ENCODE measurements around the gene NF1.
"Not testable (repeated sequence)": the region's sequence is repeated elsewhere in the genome, so short reads cannot be mapped to it uniquely, and the experiment has no call there.

The NF1 gene

DNA sequence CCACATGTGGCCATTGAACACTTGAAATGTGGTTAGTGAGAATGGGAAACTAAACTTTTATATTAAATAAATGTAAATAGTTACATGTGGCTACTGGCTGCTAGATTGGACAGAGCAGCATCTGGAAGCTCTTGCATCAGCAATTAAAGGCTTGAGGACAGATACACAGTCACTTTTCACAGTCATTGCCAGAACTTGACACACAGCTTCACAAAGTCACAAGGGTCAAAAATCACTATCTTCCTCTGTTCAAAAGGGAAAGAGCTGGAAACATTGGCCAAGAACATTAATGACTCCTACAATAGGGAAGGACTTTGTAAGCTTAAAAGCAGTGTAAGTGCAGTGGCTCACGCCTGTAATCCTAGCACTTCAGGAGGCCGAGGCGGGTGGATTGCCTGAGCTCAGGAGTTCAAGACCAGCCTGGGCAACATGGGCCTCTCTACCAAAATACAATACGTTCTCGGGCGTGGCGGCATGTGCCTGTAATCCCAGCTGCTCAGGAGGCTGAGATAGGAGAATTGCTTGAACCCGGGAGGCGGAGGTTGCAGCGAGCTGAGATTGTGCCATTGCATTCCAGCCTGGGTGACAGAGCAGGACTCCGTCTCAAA, 288.0 kb downstream of the NF1 start:
- DNase-seq = not testable (repeated sequence)

DNA sequence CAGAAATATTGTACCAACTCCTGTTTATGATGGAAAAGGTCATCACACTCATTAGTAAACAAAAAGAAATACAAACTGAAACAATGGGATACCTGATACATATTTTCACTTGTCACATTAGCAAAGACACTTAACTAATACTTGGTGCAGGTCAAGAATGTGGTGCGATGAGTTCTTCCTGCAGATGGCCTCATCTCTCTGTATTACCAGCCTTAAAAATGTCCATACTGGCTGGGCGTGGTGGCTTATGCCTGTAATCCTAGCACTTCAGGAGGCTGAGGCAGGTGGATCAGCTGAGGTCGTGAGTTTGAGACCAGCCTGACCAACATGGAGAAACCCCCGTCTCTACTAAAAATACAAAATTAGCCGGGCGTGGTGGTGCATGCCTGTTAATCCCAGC, 288.7 kb downstream of the NF1 start:
- not testable (repeated sequence) for DNase-seq

DNA sequence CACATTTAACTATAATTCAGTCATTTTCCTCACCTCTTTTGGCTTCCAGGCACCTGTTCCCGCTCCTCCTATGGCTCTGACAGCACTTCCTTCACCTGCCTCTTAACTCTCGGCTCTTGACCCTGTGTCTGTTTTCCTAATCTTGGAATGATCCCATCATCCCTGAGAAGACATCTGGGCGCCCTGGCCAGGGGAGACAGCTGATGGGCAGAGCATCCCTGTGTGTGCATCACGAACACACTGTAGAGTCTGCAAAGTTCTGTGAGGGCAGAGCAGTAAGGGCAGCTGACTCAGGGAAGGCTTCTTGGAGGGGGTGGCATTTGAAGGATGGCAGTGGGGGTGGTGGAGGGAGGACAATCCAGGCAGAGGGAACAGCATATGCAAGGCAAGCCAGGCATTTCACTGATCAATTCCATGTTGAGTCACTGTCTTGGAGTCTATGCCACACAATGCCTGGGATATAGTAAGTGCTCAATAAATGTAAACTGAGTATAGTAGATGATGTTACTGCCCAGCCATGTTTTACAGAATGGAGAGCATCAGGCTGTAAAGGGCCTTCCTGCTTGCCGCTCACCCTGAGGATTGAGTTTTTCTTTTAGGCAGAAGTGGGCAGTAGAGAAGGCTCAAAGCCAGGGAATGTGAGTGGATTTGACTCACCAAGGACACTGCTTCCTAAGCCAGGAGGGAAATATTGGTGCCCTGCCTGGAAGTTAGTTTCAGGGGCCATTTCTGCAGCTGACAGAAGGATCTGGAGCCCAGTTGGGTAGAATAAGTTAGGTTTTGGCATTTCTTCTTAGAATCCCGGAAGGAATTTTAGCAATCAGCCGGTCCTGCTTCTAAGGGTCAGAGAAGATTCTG, 290.9 kb downstream of the NF1 start:
- no peak for DNase-seq

DNA sequence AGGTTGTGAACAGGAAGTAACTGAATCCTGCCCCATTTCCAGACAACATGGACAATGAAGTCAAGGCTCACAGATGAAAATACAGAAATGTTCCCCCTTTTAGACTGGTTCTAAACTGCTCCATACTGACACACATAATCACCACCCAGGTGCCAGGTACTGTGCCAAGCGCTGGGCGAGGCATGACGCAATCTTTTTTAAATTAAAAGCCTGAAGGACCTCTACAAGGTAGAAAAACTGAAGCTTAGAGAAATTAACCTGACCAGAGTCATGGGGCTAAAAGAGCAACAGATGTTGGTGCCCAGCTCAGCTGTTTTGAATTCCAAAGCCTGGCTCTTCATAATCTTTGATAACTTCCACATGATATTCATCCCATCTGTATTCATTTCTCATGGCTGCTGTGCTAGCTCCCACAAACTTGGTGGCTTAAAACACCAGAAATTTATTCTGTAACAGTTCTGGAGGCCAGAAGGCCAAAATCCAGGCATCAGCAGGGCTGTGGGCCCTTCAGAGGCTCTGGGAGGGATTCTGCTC, 291.8 kb downstream of the NF1 start:
- no peak for DNase-seq

DNA sequence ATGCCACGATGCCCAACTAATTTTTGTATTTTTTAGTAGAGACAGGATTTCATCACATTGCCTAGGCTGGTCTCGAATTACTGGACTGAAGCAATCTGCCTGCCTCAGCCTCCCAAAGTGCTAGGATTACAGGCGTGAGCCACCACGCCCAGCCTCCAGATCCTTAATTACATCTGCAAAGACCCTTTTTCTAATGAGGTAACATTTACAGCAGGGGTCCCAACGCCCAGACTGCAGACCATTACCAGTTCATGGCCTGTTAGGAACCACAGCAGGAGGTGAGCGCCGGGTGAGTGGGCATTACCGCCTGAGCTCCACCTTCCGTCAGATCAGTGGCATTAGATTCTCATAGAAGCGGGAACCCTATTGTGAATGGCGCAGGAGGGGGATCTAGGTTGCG, 292.7 kb downstream of the NF1 start:
- no peak for DNase-seq

DNA sequence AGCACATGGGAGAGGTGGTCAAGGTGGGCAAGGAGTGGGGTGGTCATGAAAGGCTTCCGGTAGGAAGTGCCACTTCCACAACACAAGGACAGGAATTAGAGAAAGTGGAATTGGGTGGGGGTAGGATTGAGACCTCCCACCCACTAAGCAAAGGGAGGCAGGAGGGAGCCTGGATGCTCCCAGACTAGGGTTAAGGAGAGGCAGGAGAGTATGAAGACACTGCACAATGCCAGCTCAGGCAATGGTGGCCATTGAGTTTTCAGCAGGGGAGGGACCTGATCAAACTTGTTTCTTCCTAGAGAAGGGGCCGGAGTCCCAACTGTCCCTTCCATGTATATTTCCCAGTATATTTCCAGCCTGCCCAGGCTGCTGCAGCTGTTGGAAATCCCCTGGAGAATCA, 293.6 kb downstream of the NF1 start:
- no peak for DNase-seq

DNA sequence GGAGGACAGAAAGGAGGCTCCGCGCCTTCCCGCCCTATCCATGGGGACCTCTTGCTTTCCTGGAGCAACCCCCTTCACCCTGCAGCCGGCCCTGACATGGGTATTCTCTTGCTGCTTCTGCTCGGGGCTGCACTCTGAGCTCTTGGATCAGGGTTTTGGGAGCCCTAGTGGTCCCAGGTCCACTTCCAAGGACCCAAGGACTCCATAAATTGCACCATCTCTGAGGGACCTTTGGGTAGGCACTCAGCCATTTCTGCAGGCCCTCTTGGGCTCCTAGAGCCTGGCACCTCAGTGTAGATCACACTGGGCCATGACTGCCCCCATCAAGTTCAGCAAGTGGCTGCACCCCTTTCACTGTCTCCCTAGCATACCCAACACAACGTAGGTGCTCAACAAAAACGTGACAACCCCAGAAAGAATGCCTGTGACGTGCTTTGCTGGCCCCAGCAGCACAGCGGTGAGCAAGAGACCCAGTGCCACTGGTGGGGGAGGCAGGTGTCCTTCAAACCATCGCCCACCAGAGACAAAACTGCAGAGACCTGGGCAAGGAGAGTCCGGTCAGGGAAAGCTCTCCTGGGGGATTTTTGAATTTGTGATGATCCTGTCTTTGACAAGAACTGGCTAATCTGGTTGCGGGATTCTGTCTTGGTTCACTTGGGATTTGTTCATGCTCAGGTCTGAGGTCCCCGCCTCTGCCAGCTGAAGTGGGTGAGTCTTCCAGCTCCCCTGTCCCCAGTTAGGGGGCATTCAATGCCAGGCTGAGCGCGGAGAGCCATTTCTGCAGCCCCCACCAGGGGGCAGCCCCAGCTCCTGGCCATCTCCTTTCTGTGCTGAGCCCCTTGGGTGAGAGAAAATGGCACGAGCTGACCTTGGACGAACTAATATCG, 294.2 kb downstream of the NF1 start:
- peak in 26 of 56 donors; percentile 9 to 65 (median 36) for DNase-seq

DNA sequence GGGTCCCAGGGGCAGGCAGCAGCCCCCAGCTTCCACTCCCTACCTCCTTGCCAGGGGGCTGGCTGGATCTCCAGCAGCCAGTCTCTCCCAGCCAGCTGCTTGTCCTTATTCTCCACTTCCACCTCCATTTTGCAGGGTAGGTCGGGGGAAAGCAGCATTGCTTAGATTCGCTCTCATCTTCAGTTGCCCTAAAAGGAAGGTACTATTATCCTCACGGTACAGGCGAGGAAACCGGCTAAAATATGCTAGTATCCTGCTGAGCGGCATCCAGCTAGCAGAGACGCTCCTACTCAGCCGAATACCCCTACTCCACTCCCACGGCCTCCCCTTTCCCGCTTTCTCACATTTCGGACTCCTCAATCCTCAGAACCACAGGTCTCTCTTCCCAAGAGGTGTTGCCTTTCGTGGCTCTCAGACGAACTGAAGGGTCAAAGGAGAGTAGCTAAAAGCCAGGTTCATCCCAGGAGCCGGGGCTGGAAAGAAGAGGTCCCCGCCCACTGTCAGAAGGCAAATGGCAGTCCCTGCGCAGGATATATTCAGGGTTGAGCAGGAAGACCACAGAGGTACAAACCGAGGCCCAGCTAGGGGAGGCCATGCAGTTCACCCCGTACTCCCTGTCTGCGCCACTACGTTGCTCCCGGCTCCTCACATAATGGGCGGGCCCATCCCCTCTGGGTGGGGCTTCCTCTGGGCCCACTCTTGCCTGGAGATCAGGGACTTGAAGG, 295.0 kb downstream of the NF1 start:
- no peak for DNase-seq

DNA sequence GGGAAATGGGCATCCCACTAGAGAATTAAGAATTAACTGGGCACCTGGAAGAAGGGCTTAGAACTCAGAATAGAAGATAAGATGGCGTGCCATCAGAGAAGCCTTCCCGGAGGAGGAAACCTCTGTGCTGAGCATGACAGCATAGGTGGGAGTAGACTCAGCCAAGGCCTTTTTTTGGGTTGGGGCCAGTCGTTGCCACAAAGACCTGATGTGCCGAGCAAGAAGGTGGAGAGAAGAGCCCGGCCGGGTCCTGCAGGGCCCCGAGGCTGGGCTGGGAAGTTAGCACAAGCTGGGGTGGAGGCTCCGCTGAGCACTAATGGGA, 295.6 kb downstream of the NF1 start:
- DNase-seq = no peak

DNA sequence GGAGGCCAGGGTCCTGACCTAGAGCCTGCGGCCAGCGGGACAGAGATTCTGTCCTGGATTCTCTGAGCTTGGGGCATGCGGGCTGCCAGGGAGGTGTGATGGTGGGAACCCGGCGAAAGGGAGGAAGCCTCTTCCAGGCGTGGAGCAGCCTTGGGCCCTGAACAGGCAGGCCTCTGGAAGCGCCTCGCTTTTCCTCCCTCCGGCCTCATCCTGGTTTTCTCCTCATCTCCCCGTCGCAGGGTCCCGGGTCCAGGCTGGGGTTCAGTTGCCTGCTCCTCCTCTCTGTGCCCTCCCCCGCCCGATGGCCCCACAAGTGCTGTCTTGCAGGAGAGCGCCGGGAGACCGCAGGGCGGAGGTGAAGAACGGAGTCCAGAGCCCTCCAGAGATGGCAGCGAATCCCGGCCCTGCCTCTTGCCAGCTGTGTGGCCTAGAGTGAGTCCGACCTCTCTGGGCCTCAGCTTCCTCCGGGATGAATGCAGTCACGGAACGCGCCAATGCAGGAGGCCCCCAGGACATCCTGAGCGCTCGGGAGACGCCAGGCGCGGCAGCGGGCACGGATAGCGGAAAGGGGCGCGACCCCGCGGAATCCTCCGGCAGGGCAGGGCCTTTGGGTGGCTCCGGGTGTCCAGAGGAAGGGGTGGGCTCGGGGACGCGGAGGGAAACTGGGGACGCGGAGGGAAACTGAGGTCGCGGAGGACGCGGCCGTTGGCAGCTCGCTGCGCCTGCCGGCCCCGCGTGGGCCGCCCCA, 296.1 kb downstream of the NF1 start:
- peak in 5 of 56 donors; percentile 13 to 28 (median 26) for DNase-seq

DNA sequence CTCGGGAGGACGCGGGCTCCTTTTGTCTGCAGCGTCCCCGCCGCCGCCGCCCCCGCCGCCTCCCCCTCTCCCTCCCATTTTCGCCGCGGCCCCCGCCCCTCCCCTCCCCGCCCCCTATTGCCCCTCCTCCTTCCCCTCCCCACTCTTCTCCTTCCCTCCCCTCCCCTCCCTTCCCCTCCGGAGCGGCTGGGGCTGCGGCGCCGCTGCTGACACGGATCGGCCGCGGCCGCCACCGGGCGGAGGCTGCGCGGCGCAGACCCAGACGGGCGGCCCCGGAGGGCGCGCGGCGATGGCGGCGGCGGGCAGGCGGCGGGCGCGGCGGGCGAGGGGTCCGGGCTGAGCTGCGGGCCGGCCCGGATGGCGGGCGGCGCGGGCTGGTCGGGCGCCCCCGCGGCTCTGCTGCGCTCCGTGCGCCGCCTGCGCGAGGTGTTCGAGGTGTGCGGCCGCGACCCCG, 296.7 kb downstream of the NF1 start, which contains the start of gene RAB11FIP4:
Gene RAB11FIP4 (plus strand): TSS at position 180 of the 454 bp plus-strand sequence. CDS start 178 bp downstream, at position 358.
- DNase-seq = peak in 12 of 56 donors; percentile 27 to 54 (median 36)

DNA sequence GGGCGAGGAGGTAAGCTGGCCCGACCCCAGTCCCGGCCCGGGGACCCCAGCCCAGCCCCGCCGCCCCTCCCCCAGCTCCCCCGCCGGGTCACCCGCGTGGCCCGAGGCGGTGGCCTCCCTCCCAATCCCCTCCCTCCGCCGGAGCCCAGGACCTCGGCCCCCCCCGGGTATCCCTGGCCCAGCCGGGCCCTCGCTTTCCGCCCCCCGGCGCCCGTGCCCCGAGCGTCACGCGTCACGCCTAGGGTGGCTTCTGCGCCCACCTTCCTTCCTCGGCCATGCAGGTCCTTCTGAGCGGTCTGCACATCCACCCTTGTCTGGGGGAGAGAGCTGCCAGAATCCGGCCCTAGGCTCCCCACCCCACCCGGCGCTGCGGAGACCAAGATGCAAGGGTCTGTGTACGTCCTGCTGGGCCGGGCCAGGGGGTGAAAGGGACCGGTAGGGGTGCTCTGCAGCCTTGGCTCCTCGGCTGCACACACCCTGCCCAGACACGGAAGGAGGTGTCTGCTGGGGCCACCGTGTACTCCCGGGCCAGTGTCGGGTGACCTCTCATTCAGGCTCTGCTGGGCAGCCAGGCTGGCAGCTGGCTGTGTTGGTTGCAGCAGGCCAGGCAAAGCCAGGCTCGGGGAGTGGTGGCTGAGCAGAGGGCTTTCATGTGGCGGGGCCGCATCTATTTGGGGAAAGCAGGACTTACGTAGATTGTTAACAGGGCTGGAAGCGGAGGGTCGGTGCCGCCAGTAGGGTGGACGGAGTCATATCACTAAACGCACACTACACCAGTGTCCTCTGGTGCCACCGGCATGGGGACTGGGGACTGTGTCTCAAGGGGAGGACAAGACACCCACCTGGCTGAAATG, 297.5 kb downstream of the NF1 start:
- peak in 16 of 56 donors; percentile 19 to 54 (median 36) for DNase-seq

DNA sequence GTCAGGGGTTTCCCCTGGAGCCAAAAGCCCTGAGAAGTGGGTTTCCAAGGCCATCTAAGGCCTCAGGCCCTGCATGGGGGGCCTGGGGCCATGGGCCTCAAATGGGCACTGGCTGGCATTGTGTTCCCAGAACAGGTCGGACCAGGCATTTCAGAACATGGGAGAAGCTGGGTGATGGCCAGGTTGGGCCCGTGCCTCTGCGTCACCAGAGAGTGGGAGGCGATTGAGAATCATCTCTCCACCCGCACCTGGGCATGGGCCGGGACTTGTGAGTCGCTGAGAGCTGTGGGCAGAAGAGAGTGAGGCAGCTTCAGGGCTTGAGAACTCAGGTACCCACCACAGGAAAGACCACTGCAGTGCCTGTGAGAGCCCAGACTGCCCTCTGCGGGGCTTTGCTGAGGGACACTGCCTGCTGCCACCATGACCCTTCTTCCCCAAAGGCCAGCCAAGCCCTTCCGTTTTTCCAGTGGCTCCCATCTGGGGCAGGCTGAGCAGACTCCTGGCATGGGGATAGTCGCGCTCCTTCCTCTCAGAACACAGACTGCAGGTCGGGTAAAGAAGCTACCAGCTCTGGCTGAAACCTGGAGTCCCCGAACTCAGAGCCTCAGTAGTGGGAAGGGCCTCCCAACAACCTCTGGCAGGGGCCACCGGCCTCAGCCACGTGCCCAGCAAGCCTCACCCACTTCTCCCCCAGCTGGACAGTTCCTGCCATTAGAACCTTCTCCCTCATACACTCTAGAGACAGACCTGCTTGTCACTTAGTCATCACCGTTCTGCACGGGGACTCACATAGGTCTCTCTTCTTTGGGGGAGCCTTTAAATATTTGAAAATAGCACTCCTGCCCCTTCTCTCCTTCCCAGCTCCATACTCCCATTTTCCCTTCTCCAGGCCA, 298.3 kb downstream of the NF1 start:
- peak in 4 of 56 donors; percentile 15 to 36 (median 29) for DNase-seq

DNA sequence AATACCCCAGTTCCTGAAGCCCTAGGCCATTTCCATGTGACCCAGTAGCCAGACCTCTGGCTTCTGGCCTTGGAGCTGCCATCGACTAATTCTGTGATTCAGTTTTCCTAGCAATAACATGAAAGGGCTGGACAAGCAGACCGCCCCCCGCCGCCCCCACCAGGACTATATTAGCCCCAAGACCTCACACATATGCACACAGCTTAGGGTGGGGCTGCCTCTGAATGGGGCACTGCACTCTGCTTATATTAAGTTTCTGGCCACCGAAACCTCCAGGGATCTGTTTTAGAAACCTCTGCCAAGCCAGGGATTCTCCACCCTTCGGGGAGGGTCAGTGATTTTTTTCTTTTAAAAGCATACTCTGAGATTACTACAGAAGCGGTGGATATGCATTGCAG, 299.0 kb downstream of the NF1 start:
- no peak for DNase-seq

DNA sequence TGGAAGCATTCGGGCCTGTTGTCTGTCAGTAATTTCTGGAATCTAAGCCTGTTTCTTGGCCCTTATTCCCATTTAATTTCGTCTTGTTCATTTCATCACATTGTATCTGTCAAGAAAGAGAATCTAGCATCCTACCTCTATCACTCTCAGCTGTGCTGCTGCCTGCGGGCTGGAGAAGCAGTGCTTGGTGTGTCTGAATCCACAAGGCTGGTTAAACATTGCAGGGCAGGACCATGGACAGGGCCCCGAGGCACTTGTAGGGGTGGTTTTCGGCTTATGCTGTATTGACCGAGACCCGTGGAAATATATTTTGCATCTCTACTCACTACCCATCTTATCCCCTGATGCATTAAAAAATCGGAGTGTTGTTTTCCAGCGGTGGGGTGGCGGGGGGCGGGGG, 299.8 kb downstream of the NF1 start:
- peak in 25 of 56 donors; percentile 6 to 77 (median 41) for DNase-seq

DNA sequence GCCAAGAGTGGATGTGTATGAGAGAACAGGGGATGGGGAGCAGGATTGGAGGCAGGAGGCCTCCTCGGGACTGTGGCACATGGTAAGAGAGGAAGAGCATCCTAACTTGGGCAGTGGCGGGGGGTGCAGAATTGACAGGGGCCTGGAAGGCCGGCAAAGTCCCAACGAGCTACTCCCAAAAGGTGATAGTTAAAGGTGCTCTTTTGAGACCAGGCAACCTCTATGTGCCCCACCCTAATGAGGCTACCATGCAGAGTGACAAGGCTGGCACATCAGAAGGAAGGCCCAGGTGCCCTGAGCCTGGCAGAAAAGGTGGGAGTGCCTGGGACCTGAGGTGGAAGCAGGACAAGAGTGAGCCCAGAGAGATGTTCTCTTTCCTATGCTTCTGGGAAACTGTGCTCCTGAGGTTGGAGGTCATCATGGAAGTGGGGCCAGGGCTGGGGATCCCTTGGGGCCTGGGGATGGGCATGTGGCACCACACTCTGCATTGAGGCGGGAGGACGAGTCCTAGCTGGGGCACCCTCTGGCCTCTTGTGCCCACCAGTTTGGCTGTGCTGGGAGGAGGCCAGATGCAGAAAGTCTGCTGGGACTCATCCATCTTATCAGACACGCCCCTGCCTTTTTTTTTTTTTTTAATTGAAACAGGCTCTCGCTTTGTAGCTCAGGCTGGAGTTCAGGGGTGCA, 302.6 kb downstream of the NF1 start:
- no peak for DNase-seq

Measured in amygdala (tissue), 56 donors.